ENCODE data around the gene RABEP1.

DNA sequence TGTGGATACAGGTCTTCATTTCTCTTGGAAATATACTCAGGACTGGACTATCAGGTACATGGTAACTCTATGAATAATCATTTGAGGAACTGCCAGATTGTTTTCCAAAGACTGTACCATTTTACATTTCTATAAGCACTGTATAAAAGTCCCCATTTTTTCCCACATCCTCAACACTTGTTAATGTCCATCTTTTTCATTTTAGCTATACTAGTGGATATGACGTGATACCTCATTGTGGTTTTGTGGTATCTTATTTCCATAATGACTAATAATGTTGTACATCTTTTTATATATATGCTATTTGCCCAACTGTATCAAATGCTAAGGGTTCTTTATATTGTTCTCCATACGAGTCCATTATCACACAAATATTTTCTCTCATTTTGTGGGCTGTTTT is 114.5 kb downstream of the RABEP1 start:
- TF ChIP-seq, protein P1, sequence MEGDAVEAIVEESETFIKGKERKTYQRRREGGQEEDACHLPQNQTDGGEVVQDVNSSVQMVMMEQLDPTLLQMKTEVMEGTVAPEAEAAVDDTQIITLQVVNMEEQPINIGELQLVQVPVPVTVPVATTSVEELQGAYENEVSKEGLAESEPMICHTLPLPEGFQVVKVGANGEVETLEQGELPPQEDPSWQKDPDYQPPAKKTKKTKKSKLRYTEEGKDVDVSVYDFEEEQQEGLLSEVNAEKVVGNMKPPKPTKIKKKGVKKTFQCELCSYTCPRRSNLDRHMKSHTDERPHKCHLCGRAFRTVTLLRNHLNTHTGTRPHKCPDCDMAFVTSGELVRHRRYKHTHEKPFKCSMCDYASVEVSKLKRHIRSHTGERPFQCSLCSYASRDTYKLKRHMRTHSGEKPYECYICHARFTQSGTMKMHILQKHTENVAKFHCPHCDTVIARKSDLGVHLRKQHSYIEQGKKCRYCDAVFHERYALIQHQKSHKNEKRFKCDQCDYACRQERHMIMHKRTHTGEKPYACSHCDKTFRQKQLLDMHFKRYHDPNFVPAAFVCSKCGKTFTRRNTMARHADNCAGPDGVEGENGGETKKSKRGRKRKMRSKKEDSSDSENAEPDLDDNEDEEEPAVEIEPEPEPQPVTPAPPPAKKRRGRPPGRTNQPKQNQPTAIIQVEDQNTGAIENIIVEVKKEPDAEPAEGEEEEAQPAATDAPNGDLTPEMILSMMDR (IDR thresholded peaks at IDR 0.05) = no peak
- no peak for TF ChIP-seq EZH2 (IDR thresholded peaks at IDR 0.05)

Measured in neural progenitor cell (in vitro differentiated cells).